Endothelial cell of umbilical vein (primary cell): Measurements from ENCODE around the gene BRCA1. TPM values are rescaled to one million over a fixed set of nuclear protein-coding genes. Genes with fewer than 3 reads are reported as not detected.

Experiments used
- BruUV-seq: library from RNA; stranded (reverse); fragments of 400-500 nt; replicated peaks from 2 replicates; lab custom pipeline; 2021; lab: Mats Ljungman, UMichigan
- CTCF ChIA-PET: fragments of 300-600, 350-600 bp; sonication (Branson Sonifier 250); formaldehyde crosslinking; loops from one replicate; lab custom pipeline; 2021; ENCODE audit warnings: antibody characterized with exemption, inconsistent platforms; lab: Charles Lee
- POLR2A ChIA-PET: fragments of 300-600, 350-600 bp; sonication (Branson Sonifier 250); formaldehyde crosslinking; loops from one replicate; lab custom pipeline; 2021; ENCODE audit warnings: antibody characterized with exemption, inconsistent platforms; lab: Charles Lee
- DNase-seq: peaks from one replicate; pipeline ENCODE4 v3.0.0-alpha.2; 2011; ENCODE audit warnings: low read depth, low spot score
- FAIRE-seq: peaks from 2 replicates; lab custom pipeline; 2011; peaks lifted over from hg19 to GRCh38; lab: Jason Lieb, UNC
- H2AFZ ChIP-seq: 2 replicates; pipeline ENCODE4 v1.6.0; 2012; ENCODE audit warnings: low read depth, low read length, control low read depth, inconsistent platforms
- H3K27ac ChIP-seq: 2 replicates; pipeline ENCODE4 v1.5.1; 2011; ENCODE audit warnings: low read depth, mild to moderate bottlenecking, control low read depth, low read length, moderate library complexity; ENCODE audit not compliant: insufficient read depth
- H3K27me3 ChIP-seq, 2 experiments: 2 replicates each; pipeline versions ENCODE4 v1.6.0 to v1.6.1; 2011; ENCODE audit warnings: low read length in 2 of 2, mixed read lengths in 1 of 2; ENCODE audit not compliant: control insufficient read depth in 2 of 2, insufficient read depth in 2 of 2
- H3K36me3 ChIP-seq, 2 experiments: 2 replicates in 1 of 2; 3 replicates in 1 of 2; pipeline ENCODE4 v1.5.1; 2011; ENCODE audit warnings: low read length in 2 of 2, mild to moderate bottlenecking in 1 of 2, moderate library complexity in 1 of 2; ENCODE audit not compliant: control insufficient read depth in 2 of 2, insufficient read depth in 2 of 2; ENCODE audit errors: extremely low read depth in 1 of 2
- H3K4me1 ChIP-seq: 3 replicates; pipeline ENCODE4 v1.5.1; 2011; ENCODE audit warnings: mild to moderate bottlenecking, low read length; ENCODE audit not compliant: control insufficient read depth, insufficient read depth; ENCODE audit errors: extremely low read depth
- H3K4me2 ChIP-seq: 2 replicates; pipeline ENCODE4 v1.6.1; 2011; ENCODE audit warnings: low read length, control low read depth, mixed read lengths; ENCODE audit not compliant: insufficient read depth
- H3K4me3 ChIP-seq, 3 experiments: fragments of 200-600 bp in 1 of 3; sonication (generic), shearing (Covaris generic) in 1 of 3; replicated peaks in 1 of 3; 2 replicates each; pipeline ENCODE4 v1.5.1; 2011 to 2016; ENCODE audit warnings: control low read depth in 3 of 3, low read length in 3 of 3, mild to moderate bottlenecking in 2 of 3, inconsistent platforms in 1 of 3, low read depth in 1 of 3, moderate library complexity in 1 of 3; ENCODE audit not compliant: insufficient read depth in 1 of 3
- H3K79me2 ChIP-seq: 2 replicates; pipeline ENCODE4 v1.6.0; 2012; ENCODE audit warnings: low read length, inconsistent platforms; ENCODE audit not compliant: control insufficient read depth, insufficient read depth
- H3K9ac ChIP-seq: replicated peaks from 2 replicates; pipeline ENCODE3; 2011; ENCODE audit warnings: low read length, control low read depth; ENCODE audit not compliant: insufficient read depth; ENCODE audit errors: extremely low read depth
- H3K9me1 ChIP-seq: replicated peaks from 3 replicates; pipeline ENCODE4 v1.6.0; 2011; ENCODE audit warnings: mild to moderate bottlenecking, low read length; ENCODE audit not compliant: control insufficient read depth, insufficient read depth; ENCODE audit errors: extremely low read depth
- H3K9me3 ChIP-seq: replicated peaks from 2 replicates; pipeline ENCODE4 v1.5.1; 2012; ENCODE audit warnings: low read length, inconsistent platforms; ENCODE audit not compliant: control insufficient read depth, insufficient read depth
- H4K20me1 ChIP-seq: replicated peaks from 2 replicates; pipeline ENCODE3; 2011; ENCODE audit warnings: mild to moderate bottlenecking, low read length; ENCODE audit not compliant: control insufficient read depth, insufficient read depth; ENCODE audit errors: extremely low read depth
- CTCF ChIP-seq, 2 donors: IDR thresholded peaks; 1 replicate in 1 of 2; 2 replicates in 1 of 2; pipeline ENCODE4 v1.5.1; 2011; ENCODE audit warnings: low read length in 2 of 2, mild to moderate bottlenecking in 2 of 2, moderate library complexity in 2 of 2, control low read depth in 1 of 2, inconsistent platforms in 1 of 2, low read depth in 1 of 2; ENCODE audit not compliant: insufficient read depth in 1 of 2; ENCODE audit errors: extremely low read depth in 1 of 2
- FOS ChIP-seq: IDR thresholded peaks from 2 replicates; pipeline ENCODE4 v1.6.1; 2011; ENCODE audit warnings: mild to moderate bottlenecking, low read length, moderate library complexity, borderline replicate concordance; ENCODE audit not compliant: insufficient read depth
- GATA2 ChIP-seq: IDR thresholded peaks from 2 replicates; pipeline ENCODE4 v1.7.0; 2011; ENCODE audit warnings: low read depth, mild to moderate bottlenecking, moderate library complexity, mixed read lengths, low read length; ENCODE audit not compliant: insufficient read length, insufficient read depth
- JUN ChIP-seq: IDR thresholded peaks from 2 replicates; pipeline ENCODE4 v1.6.1; 2011; ENCODE audit warnings: borderline replicate concordance, low read depth; ENCODE audit not compliant: insufficient read length, insufficient read depth
- MYC ChIP-seq: IDR thresholded peaks from one replicate; pipeline ENCODE4 v1.6.1; 2011; ENCODE audit warnings: mild to moderate bottlenecking, low read depth, low read length
- POLR2A ChIP-seq: IDR thresholded peaks from 2 replicates; pipeline ENCODE4 v1.6.1; 2012; ENCODE audit warnings: low read depth, mild to moderate bottlenecking, control low read depth, low read length
- POLR2AphosphoS5 ChIP-seq: IDR thresholded peaks from 2 replicates; pipeline ENCODE4 v1.6.1; 2012; ENCODE audit warnings: low read depth, mild to moderate bottlenecking, control low read depth, low read length, moderate library complexity; ENCODE audit not compliant: insufficient read depth
- dilution Hi-C: fragments of 300-500 bp; cut with MboI; formaldehyde crosslinking; loops from one replicate; pipeline ENCODE4 v1.15.0; 2019; ENCODE audit warnings: low sequenced_read_pairs; ENCODE audit not compliant: extremely low pct_ligation_motif_present
- intact Hi-C: fragments of 100-400 bp; cut with micrococcal nuclease; formaldehyde crosslinking; loops from one replicate; pipeline ENCODE4 v1.10.0; 2022
- polyA plus RNA-seq, 4 experiments: library from polyadenylated mRNA; depleted of rRNA in 3 of 4; stranded (reverse) in 3 of 4; unstranded in 1 of 4; fragments of >200 nt; gene quantifications; 2 replicates each; pipeline versions ENCODE4 v1.2.1 to v1.2.3, GENCODE V29; 2011 to 2012; ENCODE audit warnings: missing spikeins in 1 of 4
- total RNA-seq: library from RNA; stranded (reverse); gene quantifications from 2 replicates; pipeline ENCODE4 v1.2.3, GENCODE V29; 2021
- TF ChIP-seq, protein P1 (sequence below): IDR thresholded peaks from 2 replicates; pipeline ENCODE4 v1.6.1; 2011; ENCODE audit not compliant: insufficient read depth, insufficient read length

The BRCA1 gene
- total and polyA plus RNA-seq, 2 donors (not counting 3 experiments of a cell fraction or from before 2014, with no cell fraction given), result 14.3 to 29.0 TPM

DNA sequence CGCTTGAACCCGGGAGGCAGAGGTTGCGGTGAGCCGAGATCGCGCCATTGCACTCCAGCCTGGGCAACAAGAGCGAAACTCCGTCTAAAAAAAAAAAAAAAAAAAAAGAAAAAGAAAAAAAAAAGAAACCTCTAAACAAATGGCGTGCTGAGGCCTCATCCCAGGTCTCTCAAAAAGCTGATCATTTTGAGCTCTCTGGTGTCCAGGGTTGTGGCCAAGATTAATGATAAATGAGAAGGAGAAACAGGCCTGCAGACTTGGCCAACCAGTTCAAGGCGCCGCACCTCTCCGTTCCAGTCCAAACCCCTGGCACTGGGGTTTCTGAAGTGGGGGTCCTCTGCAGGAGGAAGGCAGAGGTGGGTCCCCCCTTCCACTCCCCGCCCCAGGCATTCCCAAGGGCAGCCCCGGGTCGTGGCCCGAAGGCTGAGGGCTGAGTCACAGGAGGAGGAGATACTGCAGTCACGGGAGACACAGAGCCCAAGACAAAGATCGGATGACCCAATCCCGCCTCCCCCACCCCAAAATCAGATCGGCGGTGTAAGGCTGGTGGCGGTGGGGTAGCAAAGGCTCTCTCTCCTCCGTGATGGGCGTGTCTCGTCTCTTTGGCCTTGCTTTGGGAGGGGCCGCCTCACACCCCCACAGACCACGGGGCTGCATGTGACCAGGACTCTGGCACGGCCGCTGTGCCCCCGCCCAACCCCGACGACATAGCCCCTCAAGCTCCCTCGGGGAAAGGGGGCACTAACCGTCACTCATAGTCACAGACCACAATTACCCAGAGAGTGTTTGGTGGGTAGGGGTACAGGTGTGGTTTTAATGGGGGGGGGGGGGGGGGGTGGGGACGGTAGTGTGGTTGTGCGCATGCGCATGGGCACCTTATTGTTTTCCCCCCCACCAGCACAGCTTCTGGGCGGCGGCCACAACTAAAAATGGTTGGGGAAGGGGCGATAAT is 104.1 kb downstream of the BRCA1 start:
- H3K4me2 ChIP-seq, result peak overlapping the region; percentile 44
- ChIA-PET POLR2A (interaction anchor here (0.5 to 2.7 kb wide), 4 partner anchors 20 to 295 kb away, joined by 3 to 13 read pairs (median 4); partner anchors contain the start of gene RPL27), CTCF (interaction anchor here (0.6 to 5.5 kb wide), 3 partner anchors 10 to 295 kb away, joined by 3 to 22 read pairs (median 3); partner anchors contain the start of gene IFI35)
- peak; percentile 81 for FAIRE-seq
- no peak for TF ChIP-seq JUN
- TF ChIP-seq, protein P1, sequence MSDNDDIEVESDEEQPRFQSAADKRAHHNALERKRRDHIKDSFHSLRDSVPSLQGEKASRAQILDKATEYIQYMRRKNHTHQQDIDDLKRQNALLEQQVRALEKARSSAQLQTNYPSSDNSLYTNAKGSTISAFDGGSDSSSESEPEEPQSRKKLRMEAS, result no peak
- peak; percentile 55 for TF ChIP-seq POLR2A
- no peak for TF ChIP-seq MYC
- peak; percentile 33 for TF ChIP-seq GATA2
- no peak for TF ChIP-seq CTCF (IDR thresholded peaks at IDR 0.05; ENCODE audit: extremely low read depth in 1 of 2, insufficient read depth in 1 of 2, low read depth in 1 of 2, low read length in 2 of 2)
- TF ChIP-seq POLR2AphosphoS5, result peak; percentile 82
- peak; percentile 58 for TF ChIP-seq FOS
- peak overlapping the region; percentile 60 for H3K27ac ChIP-seq
- no peaks in the 10 kb centered on the region for H3K9me3 ChIP-seq
- peaks cover 0 to 14% of the 10 kb centered on the region in 2 experiments for H3K36me3 ChIP-seq
- BruUV-seq, result no TSS peak
- H3K9me1 ChIP-seq, result no peaks in the 10 kb centered on the region
- peak; percentile 72 for DNase-seq
- peaks cover 31% of the 10 kb centered on the region for H3K4me1 ChIP-seq
- intact Hi-C loops, result loop anchor here (1.0 to 2.0 kb wide), 3 partner anchors 14 to 150 kb away; partner anchors contain the start of genes IFI35, NBR1 and RPL27
- H3K9ac ChIP-seq, result peak overlapping the region; percentile 71
- H3K27me3 ChIP-seq, result no peaks in the 10 kb centered on the region
- H3K79me2 ChIP-seq, result peaks cover 37% of the 10 kb centered on the region
- peak overlapping the region; percentile 87 for H2AFZ ChIP-seq
- peak overlapping the region; percentile 78 to 97 (median 82) for H3K4me3 ChIP-seq
- dilution Hi-C loops, result no loop called here
- no peaks in the 10 kb centered on the region for H4K20me1 ChIP-seq
